SK-N-SH (cell line): ENCODE data around the gene CLEC16A. TPM values are rescaled to one million over a fixed set of nuclear protein-coding genes. Genes with fewer than 3 reads are reported as not detected.

Source experiments
- CTCF ChIA-PET: fragments of 300-600, 350-600 bp; formaldehyde crosslinking; extraction: SDS; loops from one replicate; lab custom pipeline; 2021; lab: Yijun Ruan, JAX
- POLR2A ChIA-PET: fragments of 350-600 bp; sonication (Branson Sonifier 250); formaldehyde crosslinking; extraction: SDS; loops from one replicate; lab custom pipeline; 2020; ENCODE audit warnings: antibody characterized with exemption, inconsistent platforms; lab: Yijun Ruan, JAX
- DNase-seq: peaks from one replicate; pipeline ENCODE4 v3.0.0; 2012
- H2AFZ ChIP-seq: fragments of 200-600 bp; sonication (generic); 2 replicates; pipeline ENCODE4 v1.8.1; 2016; ENCODE audit warnings: antibody characterized with exemption, mild to moderate bottlenecking, low read depth
- H3F3A ChIP-seq: fragments of 200-600 bp; sonication (generic); replicated peaks from 2 replicates; pipeline ENCODE3; 2016; ENCODE audit warnings: antibody characterized with exemption, mild to moderate bottlenecking; ENCODE audit not compliant: insufficient read depth
- H3K27ac ChIP-seq, 2 experiments: fragments of 200-500 bp in 1 of 2; fragments of 200-600 bp in 1 of 2; sonication (Bioruptor generic) in 1 of 2; sonication (generic), shearing (Covaris generic) in 1 of 2; 2 replicates each; pipeline versions ENCODE4 v1.5.1 to v1.6.1; 2014 to 2016; ENCODE audit warnings: low read depth in 2 of 2, inconsistent platforms in 1 of 2, low read length in 1 of 2, mild to moderate bottlenecking in 1 of 2, mixed read lengths in 1 of 2
- H3K27me3 ChIP-seq: fragments of 200-600 bp; sonication (generic), shearing (Covaris generic); 2 replicates; pipeline ENCODE4 v1.6.1; 2016; ENCODE audit warnings: mixed run types; ENCODE audit not compliant: insufficient read depth
- H3K36me3 ChIP-seq, 2 experiments: fragments of 200-500 bp in 1 of 2; fragments of 200-600 bp in 1 of 2; sonication (Bioruptor generic) in 1 of 2; sonication (generic) in 1 of 2; replicated peaks in 1 of 2; 2 replicates each; pipeline versions ENCODE3 to v1.5.1; 2014 to 2016; ENCODE audit warnings: low read length in 1 of 2, mild to moderate bottlenecking in 1 of 2; ENCODE audit not compliant: insufficient read depth in 2 of 2, control insufficient read depth in 1 of 2
- H3K4me1 ChIP-seq, 2 experiments: fragments of 200-500 bp in 1 of 2; fragments of 200-600 bp in 1 of 2; sonication (Bioruptor generic) in 1 of 2; sonication (generic), shearing (Covaris generic) in 1 of 2; 2 replicates each; pipeline versions ENCODE4 v1.5.1 to v1.6.1; 2014 to 2016; ENCODE audit warnings: low read depth in 1 of 2, low read length in 1 of 2, mixed run types in 1 of 2; ENCODE audit not compliant: insufficient read depth in 2 of 2, control insufficient read depth in 1 of 2
- H3K4me2 ChIP-seq: fragments of 200-600 bp; sonication (generic), shearing (Covaris generic); 2 replicates; pipeline ENCODE4 v1.6.1; 2017; ENCODE audit warnings: mixed run types
- H3K4me3 ChIP-seq, 2 experiments: fragments of 200-500 bp in 1 of 2; fragments of 200-600 bp in 1 of 2; sonication (Bioruptor generic) in 1 of 2; sonication (generic), shearing (Covaris generic) in 1 of 2; 2 replicates each; pipeline versions ENCODE4 v1.5.1 to v1.8.1; 2014 to 2016; ENCODE audit warnings: low read depth in 2 of 2, inconsistent platforms in 1 of 2, low read length in 1 of 2, mild to moderate bottlenecking in 1 of 2, mixed read lengths in 1 of 2, moderate library complexity in 1 of 2
- H3K79me2 ChIP-seq: fragments of 200-600 bp; sonication (generic); 2 replicates; pipeline ENCODE4 v1.8.1; 2017; ENCODE audit warnings: mild to moderate bottlenecking; ENCODE audit not compliant: insufficient read depth
- H3K9ac ChIP-seq: fragments of 200-600 bp; sonication (generic); 2 replicates; pipeline ENCODE4 v1.6.1; 2017; ENCODE audit warnings: mixed run types
- H3K9me2 ChIP-seq: fragments of 200-600 bp; sonication (generic); 2 replicates; pipeline ENCODE4 v1.6.1; 2017; ENCODE audit warnings: mixed run types
- H3K9me3 ChIP-seq: fragments of 200-600 bp; sonication (generic); 2 replicates; pipeline ENCODE4 v1.6.1; 2017; ENCODE audit warnings: mixed run types, mild to moderate bottlenecking, moderate library complexity
- H4K20me1 ChIP-seq: fragments of 200-600 bp; sonication (generic); 2 replicates; pipeline ENCODE4 v1.6.1; 2017; ENCODE audit warnings: mild to moderate bottlenecking, mixed run types; ENCODE audit not compliant: insufficient read depth
- ELF1 ChIP-seq: IDR thresholded peaks from 2 replicates; pipeline ENCODE4 v1.4.0; 2012
- FOSL2 ChIP-seq: IDR thresholded peaks from 2 replicates; pipeline ENCODE4 v1.4.0; 2012; ENCODE audit warnings: low read depth, mild to moderate bottlenecking, moderate library complexity, borderline replicate concordance
- FOXJ3 ChIP-seq: sonication (generic); formaldehyde crosslinking; IDR thresholded peaks from 2 replicates; pipeline ENCODE4 v1.5.1; 2020; ENCODE audit warnings: mild to moderate bottlenecking, missing genetic modification reagents
- GABPA ChIP-seq: IDR thresholded peaks from 2 replicates; pipeline ENCODE4 v1.4.0; 2012; ENCODE audit warnings: low read depth, mild to moderate bottlenecking
- GATA2 ChIP-seq: sonication (generic); formaldehyde crosslinking; IDR thresholded peaks from 2 replicates; pipeline ENCODE4 v1.5.0; 2020; ENCODE audit warnings: mild to moderate bottlenecking, missing genetic modification reagents
- IRF3 ChIP-seq: fragments of 150-350 bp; IDR thresholded peaks from 2 replicates; pipeline ENCODE4 v1.6.1; 2016; ENCODE audit warnings: mild to moderate bottlenecking, low read depth, low read length
- JUND ChIP-seq: IDR thresholded peaks from 2 replicates; pipeline ENCODE4 v1.4.0; 2012
- MAX ChIP-seq: IDR thresholded peaks from 2 replicates; pipeline ENCODE4 v1.4.0; 2012; ENCODE audit warnings: low read depth
- MXI1 ChIP-seq: IDR thresholded peaks from 2 replicates; pipeline ENCODE4 v1.6.1; 2012; ENCODE audit warnings: mild to moderate bottlenecking, low read depth, low read length, improper control_type of control experiment
- NFIC ChIP-seq: IDR thresholded peaks from 2 replicates; pipeline ENCODE4 v1.4.0; 2012; ENCODE audit warnings: borderline replicate concordance
- POLR2AphosphoS5 ChIP-seq: IDR thresholded peaks from 2 replicates; pipeline ENCODE4 v1.6.1; 2012; ENCODE audit warnings: low read depth, low read length
- RFX5 ChIP-seq: IDR thresholded peaks from 2 replicates; pipeline ENCODE4 v1.6.1; 2012; ENCODE audit warnings: mild to moderate bottlenecking, improper control_type of control experiment, low read length
- RXRA ChIP-seq: IDR thresholded peaks from 2 replicates; pipeline ENCODE4 v1.4.0; 2012; ENCODE audit warnings: low read depth, mild to moderate bottlenecking, borderline replicate concordance
- SIN3A ChIP-seq: IDR thresholded peaks from 2 replicates; pipeline ENCODE4 v1.6.1; 2012; ENCODE audit warnings: low read depth, mild to moderate bottlenecking, low read length, moderate library complexity, borderline replicate concordance
- SMC3 ChIP-seq: IDR thresholded peaks from 2 replicates; pipeline ENCODE4 v1.6.1; 2012; ENCODE audit warnings: low read depth, low read length, improper control_type of control experiment
- TCF12 ChIP-seq: IDR thresholded peaks from 2 replicates; pipeline ENCODE4 v1.4.0; 2012
- USF2 ChIP-seq: fragments of 150-350 bp; IDR thresholded peaks from 2 replicates; pipeline ENCODE4 v1.6.1; 2017; ENCODE audit warnings: antibody characterized with exemption, low read length, low read depth, borderline replicate concordance
- YY1 ChIP-seq: IDR thresholded peaks from 2 replicates; pipeline ENCODE4 v1.4.0; 2012; ENCODE audit warnings: low read depth, mild to moderate bottlenecking
- WGBS: methylation state at CpG from one replicate; pipeline ENCODE4 v1.1.6; 2017; ENCODE audit warnings: low lambda C conversion rate; 5-methylcytosine and 5-hydroxymethylcytosine counted together
- polyA plus RNA-seq, 3 experiments: library from polyadenylated mRNA; depleted of rRNA; stranded (reverse); fragments of >200 nt; gene quantifications; 2 replicates each; pipeline ENCODE4 v1.2.3, GENCODE V29; 2012

Gene CLEC16A
- polyA plus RNA-seq, 1 of the 3 experiments (the other 2 are of a cell fraction) = 13.7 TPM

- TF ChIP-seq IRF3 = no peak
- TF ChIP-seq FOXJ3 (CRISPR knock-in tag) = no peak
- 0 out of 2 replicates have a peak, but pooled peaks have one; percentile 25 for TF ChIP-seq POLR2AphosphoS5
Observed at GRCh38 chr16:11016993-11017392, 72.6 kb downstream of the CLEC16A start (continued).

GRCh38 chr16:11017499-11017898 lies 73.1 kb downstream of the CLEC16A start:
- no peak for TF ChIP-seq RFX5
- TF ChIP-seq FOXJ3 (CRISPR knock-in tag) = no peak
- TF ChIP-seq NFIC = no peak
- no peak for TF ChIP-seq JUND
- TF ChIP-seq YY1 = no peak
- TF ChIP-seq RXRA = no peak
- no peak for TF ChIP-seq MXI1
- no peak for TF ChIP-seq GATA2 (CRISPR knock-in tag)
- no peak for TF ChIP-seq FOSL2
- no peak for TF ChIP-seq USF2
- TF ChIP-seq TCF12 = no peak
- no peak for TF ChIP-seq SIN3A
- Histone ChIP-seq H3K27me3 (no peaks in the 10 kb centered on the region), H3K9ac (no peak overlapping the region), H4K20me1 (no peaks in the 10 kb centered on the region), H2AFZ (no peak overlapping the region), H3K4me2 (no peak overlapping the region), H3K9me3 (no peaks in the 10 kb centered on the region), H3K9me2 (no peaks in the 10 kb centered on the region), H3F3A (no peaks in the 10 kb centered on the region), H3K4me1 (peaks cover 13 to 16% of the 10 kb centered on the region in 2 experiments; a peak in 2 of 4 replicates), H3K4me3 (no peak overlapping the region), H3K79me2 (no peaks in the 10 kb centered on the region), H3K36me3 (peaks cover 4 to 8% of the 10 kb centered on the region in 2 experiments), H3K27ac (peak overlapping the region in 1 of 2 experiments; percentile 42; a peak in 1 of 4 replicates)
- POLR2A ChIA-PET = no interaction called here
- 97% methylated on average over 2 of the region's 2 CpGs for WGBS
- CTCF ChIA-PET = interaction anchor here (1.0 kb wide), 1 partner anchor 239 kb away, joined by 3 read pairs; the partner anchor contains the start of gene SOCS1
- DNase-seq = no peak

- Histone ChIP-seq H3K9ac (no peak overlapping the region), H3K9me2 (no peaks in the 10 kb centered on the region), H2AFZ (no peak overlapping the region), H3K4me3 (no peak overlapping the region), H3K36me3 (peaks cover 9 to 13% of the 10 kb centered on the region in 2 experiments), H4K20me1 (no peaks in the 10 kb centered on the region), H3K9me3 (no peaks in the 10 kb centered on the region), H3K27ac (peak overlapping the region in 1 of 2 experiments; percentile 85; a peak in 2 of 4 replicates), H3K4me1 (peaks cover 9 to 16% of the 10 kb centered on the region in 2 experiments; a peak in 2 of 4 replicates), H3F3A (no peaks in the 10 kb centered on the region), H3K27me3 (no peaks in the 10 kb centered on the region), H3K4me2 (no peak overlapping the region), H3K79me2 (no peaks in the 10 kb centered on the region)
- ChIA-PET POLR2A (no interaction called here), CTCF (interaction anchor here (1.3 to 2.1 kb wide), 3 partner anchors 14 to 236 kb away, joined by 4 to 6 read pairs (median 5); partner anchors contain the start of gene SOCS1)
- DNase-seq = no peak
- 95% methylated on average over 4 of the region's 4 CpGs for WGBS
- no peak for TF ChIP-seq GABPA
- no peak for TF ChIP-seq GATA2 (CRISPR knock-in tag)
- no peak for TF ChIP-seq NFIC
- TF ChIP-seq ELF1 = no peak
- TF ChIP-seq SMC3 = no peak
- no peak for TF ChIP-seq POLR2AphosphoS5
- TF ChIP-seq IRF3 = no peak
- no peak for TF ChIP-seq MAX
- no peak for TF ChIP-seq USF2
Observed at GRCh38 chr16:11020388-11020787, 76.0 kb downstream of the CLEC16A start.
